ENCODE measurements around the gene PMM1.
"Not testable (repeated sequence)": the region's sequence is repeated elsewhere in the genome, so short reads cannot be mapped to it uniquely, and the experiment has no call there.

PMM1 gene

DNA sequence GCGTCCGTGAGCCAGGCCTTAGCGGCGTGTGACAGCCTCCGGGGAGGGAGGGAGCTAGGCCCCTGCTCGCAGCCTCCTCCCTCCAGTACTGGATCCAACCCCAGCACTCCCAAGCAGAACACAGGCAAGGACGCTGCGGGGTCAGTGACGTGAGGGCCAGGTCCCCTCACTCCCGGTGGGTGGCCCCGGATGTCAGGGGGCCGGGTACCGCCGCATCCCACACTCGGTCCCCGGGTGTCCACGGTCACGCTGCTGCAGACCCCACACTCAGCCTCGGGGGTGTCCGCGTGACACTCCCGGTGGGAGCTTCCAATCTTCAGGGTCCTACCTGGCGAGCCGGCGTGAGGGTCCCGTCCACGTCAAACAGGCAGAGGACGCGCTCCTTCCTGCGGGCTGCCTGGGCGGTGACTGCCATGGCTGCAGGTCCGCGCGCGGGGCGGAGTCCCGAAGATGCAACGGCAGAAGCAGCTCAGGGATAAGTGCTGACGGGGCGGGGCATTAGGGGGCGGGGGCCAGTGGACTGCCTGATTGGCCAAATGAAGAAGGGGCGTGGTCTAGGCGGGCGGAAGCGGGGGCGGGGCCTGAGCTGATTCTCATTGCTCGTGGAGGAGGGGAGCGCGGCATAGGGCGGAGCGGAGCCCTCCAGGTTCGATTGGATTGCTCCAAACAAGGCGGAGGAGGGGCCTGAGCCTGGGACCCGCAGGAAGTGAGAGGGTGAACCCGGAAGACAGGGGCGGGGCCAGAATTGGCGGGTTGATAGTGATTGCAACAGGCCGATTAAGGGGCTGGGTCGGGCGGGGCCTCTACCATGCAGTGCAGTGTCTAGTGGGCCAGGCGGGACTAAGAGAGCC, at the start of gene PMM1:
Gene PMM1, minus strand, starts transcription at position 450 of the 851 bp plus-strand sequence. Its CDS starts 35 bp downstream, at position 415.
- DNase-seq = peak; percentile 100

DNA sequence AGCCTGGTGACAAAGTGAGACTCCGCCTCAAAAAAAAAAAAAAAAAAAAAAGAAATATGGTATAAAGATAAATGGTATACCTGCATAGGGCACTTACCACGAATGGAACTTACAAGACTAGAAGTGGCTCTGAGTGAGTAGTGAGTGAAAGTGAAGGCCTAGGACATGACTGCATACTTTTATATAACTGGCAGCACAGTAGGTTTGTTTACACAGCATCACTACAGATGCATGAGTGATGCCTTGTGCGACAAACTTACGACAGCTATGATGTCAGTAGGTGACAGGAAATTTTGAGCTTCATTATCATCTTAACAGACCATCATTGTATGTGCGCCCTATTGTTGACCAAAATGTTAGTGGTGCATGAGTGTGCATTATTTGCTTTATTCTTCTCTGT, 49.1 kb upstream of the PMM1 start:
- DNase-seq = no peak

DNA sequence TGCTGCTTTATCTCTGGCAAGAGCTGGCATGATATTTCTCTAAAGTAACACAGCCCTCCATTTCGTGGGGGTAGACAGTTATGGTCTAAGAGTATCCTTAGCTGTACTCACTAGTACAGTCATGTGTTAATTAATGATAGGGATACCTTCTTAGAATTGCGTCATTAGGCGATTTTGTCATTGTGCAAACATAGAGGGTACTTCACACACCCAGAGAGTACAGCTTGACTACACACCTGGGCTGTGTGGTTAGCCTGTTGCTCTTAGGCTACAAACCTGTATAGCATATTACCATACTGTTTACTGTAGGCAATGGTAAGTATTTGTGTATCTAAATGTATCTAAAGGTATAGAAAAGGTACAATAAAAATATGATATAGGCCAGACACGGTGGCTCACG, 48.5 kb upstream of the PMM1 start:
- no peak for DNase-seq

DNA sequence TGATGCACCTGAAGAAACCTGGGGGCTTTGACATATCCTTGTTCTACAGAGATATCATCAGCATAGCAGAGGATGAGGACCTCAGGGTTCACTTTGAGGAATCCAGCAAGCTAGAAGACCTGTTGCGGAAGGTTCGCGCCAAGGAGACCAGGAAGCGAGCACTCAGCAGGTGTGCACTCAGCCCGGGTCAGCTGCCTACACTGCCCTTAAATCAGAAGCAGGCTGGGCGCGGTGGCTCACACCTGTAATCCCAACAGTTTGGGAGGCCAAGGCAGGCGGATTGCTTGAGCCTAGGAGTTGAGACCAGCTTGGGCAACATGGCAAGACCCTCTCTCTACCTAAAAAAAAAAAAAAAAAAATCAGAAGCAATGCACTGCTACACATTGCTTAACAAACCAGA, 48.0 kb upstream of the PMM1 start:
- not testable (repeated sequence) for DNase-seq

DNA sequence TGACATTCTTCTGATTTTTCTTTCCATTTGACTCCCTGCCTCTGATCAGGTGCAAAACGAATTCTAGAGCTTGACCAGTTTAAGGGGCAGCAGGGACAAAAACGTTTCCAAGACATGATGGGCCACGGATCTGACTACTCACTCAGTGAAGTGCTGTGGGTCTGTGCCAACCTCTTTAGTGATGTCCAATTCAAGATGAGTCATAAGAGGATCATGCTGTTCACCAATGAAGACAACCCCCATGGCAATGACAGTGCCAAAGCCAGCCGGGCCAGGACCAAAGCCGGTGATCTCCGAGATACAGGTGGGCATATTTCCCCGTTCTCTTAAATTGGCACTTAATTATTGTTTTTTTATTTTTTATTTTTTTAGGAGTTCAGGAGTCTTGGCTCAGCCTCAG, 46.8 kb upstream of the PMM1 start:
- no peak for DNase-seq

DNA sequence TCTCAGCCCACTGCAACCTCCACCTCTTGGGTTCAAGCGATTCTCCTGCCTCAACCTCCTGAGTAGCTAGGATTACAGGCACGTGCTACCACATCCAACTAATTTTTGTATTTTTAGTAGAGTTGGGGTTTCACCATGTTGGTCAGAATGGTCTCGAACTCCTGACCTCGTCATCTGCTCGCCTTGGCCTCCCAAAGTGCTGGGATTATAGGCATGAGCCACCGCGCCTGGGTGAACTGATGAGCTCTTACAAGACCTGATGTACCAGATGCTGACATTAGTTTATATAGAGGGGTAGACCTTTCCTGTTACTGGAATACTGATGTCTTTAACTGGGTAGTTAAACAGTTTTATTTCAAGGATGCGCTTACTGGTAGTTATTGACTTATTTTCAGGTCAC, 45.0 kb upstream of the PMM1 start:
- DNase-seq = not testable (repeated sequence)

DNA sequence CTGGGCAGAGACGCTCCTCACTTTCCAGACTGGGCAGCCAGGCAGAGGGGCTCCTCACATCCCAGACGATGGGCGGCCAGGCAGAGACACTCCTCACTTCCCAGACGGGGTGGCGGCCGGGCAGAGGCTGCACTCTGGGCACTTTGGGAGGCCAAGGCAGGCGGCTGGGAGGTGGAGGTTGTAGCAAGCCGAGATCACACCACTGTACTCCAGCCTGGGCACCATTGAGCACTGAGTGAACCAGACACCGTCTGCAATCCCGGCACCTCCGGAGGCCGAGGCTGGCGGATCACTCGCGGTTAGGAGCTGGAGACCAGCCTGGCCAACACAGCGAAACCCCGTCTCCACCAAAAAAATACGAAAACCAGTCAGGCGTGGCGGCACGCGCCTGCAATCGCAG, 42.0 kb upstream of the PMM1 start:
- not testable (repeated sequence) for DNase-seq

DNA sequence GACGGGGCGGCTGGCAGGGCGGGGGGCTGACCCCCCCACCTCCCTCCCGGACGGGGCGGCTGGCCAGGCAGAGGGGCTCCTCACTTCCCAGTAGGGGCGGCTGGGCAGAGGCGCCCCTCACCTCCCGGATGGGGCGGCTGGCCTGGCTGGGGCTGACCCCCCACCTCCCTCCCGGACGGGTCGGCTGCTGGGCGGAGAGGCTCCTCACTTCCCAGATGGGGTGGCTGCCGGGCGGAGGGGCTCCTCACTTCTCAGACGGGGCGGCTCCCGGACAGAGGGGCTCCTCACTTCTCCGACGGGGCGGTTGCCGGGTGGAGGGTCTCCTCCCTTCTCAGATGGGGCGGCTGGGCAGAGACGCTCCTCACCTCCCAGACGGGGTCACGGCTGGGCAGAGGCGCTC, 41.5 kb upstream of the PMM1 start:
- not testable (repeated sequence) for DNase-seq

DNA sequence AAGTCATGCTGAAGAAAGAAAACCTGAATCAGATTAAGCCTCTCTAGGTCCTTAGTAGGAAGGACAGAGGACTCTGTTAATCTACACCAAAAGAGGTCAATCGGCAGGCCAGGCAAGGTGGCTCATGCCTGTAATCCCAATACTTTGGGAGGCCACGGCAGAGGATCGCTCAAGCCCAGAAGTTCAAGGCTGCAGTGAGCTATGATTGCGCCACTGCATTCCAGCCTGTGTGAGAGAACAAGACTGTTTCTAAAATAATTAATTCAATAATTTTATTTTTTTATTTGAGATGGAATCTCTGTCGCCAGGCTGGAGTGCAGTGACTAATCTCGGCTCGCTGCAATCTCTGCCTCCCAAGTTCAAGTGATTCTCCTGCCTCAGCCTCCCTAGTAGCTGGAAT, 35.9 kb upstream of the PMM1 start:
- no peak for DNase-seq

DNA sequence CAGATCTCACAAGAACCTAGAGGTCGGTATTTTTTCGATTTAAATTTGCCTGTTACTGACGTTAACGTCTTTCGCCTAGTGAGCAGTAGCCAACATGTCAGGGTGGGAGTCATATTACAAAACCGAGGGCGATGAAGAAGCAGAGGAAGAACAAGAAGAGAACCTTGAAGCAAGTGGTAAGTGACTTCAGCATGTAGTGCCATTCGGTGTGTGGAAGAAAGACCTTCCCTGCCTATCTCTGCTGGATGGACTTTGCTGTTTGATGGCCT, 32.2 kb upstream of the PMM1 start:
- no peak for DNase-seq

DNA sequence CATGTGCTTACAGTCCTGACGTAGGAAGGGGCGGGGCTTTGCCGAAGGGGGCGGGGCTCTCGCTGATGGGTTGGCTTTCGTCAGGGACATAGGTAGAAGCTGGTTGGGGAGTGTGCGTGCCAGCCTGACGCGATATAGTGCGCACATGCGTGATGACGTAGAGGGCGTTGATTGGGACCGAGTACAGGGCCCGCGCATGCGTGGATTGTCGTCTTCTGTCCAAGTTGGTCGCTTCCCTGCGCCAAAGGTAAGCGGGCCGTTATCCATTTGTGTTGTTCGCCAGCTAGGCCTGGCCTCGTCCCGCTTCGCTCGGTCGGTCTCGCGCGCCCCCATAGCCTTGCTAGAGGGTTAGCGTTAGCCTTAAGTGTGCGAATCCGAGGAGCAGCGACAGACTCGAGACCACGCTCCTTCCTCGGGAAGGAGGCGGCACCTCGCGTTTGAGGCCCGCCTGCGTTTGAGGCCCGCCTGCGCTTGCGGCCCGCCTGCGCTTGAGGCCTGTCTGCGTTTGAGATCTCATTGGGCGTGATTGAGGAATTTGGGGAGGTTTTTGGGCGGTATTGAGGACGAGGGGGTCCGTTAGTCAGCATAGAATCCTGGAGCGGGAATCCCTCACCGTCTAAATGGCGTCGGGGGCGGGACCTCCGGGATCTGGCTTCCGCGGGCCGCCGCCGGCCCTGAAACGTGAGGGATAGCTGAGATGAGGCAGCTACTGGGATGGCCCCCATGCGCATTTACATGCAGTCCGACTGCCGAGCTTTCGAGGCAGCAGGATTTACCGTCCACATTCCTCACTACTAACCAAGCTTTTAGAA, 31.7 kb upstream of the PMM1 start, which contains the start of gene XRCC6:
Gene XRCC6, plus strand, starts transcription at position 197 of the 812 bp plus-strand sequence. CDS start 710 bp downstream, outside the sequence.
- DNase-seq = peak; percentile 100

DNA sequence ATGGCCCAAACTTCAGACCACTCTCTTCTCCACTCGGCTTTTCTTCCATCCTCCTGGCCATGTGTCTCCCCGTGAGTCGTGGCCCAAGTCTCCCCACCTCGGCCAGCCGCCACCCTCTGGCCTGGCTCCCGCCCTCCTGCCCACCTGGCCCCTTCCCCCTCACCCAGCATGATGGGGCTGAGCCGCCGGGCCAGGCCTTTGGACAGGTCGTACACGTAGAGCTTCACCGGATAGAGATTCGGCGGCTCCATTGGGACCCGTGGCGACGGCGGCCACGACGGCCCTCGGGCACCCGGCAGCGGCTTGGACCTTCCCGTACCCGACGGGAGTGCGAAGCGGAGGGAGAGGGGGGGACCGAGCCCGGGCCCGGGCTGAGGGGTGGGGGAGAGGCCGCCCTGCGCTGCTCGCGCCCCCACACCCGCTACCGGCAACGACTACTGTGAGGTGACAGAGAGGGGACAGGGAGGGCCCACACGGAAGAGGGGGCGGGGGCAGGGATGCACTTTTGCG, 31.0 kb upstream of the PMM1 start, which contains the start of gene DESI1:
Gene DESI1, minus strand, starts transcription at position 455 of the 510 bp plus-strand sequence. Its CDS starts 204 bp downstream, at position 251.
- DNase-seq = no peak

DNA sequence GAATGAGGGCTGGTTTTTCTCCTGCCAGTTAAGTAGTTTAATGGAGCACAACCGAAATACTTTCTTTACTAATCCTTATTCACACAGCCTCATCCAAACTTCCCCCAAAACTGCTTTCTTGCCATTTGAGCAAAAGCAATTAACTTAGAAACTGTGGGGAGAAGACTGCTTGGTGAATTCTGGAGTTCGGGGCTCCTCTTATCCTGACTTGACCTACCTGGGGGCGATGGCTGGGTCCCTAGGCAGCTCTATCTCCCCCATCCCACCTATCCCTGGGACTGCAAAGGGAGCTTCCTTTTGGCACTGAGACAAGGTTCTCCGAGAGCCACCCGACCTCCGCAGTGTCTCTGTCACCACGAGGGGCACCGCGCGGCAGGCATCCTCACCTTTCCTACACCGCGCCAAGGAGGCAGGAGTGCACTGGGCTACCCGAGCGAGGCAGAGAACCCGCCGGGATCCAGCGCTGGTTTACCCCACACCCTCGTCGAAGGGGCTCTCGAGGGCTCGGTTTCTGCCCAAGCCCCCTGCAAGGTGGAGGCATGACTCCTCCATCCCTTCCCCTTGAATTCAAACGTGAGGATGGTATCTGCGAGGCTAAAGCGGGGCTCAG, 30.4 kb upstream of the PMM1 start:
- DNase-seq = peak; percentile 57

DNA sequence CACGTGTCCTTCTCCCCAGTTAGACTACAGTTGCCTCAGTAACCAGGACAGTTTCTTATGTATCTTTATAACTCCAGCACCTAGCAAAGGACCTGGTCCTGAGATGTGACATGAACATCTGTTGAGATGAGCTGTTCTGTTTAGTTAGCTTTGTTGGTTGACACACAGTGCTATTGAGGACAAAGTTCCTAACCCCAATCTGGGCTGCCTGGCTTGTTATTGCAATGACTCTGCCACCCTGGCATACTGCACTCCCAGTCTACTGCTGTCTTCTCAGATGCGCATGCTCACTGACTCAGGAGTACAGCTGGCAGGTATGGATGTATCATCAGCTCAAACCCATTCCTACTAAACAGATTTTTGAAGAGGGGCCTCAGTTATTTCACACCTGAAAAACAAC, 23.8 kb upstream of the PMM1 start:
- no peak for DNase-seq

DNA sequence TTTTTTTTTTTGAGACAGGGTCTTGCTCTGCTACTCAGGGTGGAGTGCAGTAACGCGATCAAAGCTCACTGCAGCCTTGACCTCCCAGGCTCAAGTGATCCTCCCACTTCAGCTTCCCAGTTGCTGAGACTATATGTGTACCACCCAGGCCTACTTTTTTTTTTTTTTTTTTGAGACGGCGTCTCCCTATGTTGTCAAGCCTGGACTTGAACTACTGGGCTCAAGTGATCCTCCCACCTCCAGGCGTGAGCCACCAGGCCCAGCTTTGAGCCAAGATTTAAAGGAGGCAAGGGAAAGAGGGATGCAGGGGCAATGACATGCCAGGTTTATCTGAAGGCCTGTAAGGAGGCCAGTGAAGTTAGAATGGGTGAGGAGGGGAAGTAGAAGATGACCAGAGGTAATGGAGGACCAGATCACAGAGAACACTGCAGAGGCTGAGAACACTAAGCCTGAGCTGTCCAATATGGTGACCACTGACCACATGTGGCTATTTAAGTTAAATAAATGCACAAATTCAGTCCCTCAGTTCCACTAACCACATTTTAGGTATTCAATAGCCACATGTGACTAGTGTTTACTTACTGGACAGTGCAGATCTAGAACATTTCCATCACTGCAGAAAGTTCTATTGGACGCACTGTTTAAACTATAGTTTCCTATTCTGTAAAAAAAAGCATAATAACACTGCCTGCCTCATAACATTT, 23.1 kb upstream of the PMM1 start:
- no peak for DNase-seq

DNA sequence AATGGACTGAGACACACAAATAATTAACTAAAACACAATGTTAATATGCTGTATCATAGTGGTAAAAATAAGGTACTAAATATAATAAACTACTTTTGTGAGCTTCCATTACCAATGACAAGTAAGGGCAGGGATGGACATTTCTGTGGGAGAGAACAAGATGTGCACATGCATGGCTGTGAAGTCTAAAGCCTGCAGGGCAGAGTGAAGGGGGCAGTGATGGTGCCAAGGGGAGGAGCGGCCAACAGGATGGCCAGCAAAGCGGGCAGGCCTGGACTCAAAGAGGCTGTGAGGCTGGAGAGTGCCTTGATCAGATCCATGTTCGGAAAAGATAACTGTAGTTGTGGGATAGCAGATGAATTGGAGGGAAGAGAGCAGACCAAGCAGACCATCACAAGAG, 18.7 kb upstream of the PMM1 start:
- no peak for DNase-seq

DNA sequence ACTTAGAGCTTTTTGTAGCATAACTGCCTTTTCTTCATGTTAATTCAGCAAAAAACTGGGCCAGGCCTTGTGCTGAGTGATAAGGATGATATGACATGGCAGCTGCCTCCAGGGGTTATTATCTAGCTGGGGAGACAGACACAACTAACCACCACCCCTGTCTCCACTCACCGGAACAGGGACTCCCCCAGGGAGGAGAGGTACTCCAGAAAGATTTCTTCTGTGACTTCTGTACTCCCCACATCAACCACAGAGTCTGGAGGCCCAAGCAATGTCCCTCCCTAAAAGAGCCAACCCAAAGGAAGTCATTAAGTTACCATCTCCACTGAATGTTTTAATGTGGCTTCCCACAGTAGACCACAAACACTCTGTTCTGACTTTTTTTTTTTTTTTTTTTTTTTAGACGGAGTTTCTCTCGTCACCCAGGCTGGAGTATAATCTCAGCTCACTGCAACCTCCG, 14.3 kb upstream of the PMM1 start:
- peak; percentile 46 for DNase-seq

DNA sequence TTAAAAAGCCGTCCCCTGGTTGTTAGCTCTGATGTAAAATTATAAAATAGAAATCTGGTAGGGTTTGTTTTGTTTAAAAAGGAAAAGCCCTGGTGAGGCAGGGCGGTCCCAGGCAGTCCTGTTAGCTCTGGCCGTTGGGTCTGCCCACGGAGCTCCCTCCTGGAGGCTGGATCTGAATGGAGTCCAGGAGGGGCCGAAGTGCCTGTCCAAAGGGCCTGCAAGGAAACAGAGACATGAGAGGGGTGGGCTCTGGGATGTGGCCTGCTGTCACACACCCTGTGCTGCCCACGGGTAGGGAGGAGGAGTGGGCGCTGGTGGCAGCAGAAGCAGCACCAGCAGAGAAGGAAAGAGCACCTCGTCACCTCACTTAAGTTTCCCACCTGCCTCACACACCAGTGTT, 11.3 kb upstream of the PMM1 start:
- no peak for DNase-seq

DNA sequence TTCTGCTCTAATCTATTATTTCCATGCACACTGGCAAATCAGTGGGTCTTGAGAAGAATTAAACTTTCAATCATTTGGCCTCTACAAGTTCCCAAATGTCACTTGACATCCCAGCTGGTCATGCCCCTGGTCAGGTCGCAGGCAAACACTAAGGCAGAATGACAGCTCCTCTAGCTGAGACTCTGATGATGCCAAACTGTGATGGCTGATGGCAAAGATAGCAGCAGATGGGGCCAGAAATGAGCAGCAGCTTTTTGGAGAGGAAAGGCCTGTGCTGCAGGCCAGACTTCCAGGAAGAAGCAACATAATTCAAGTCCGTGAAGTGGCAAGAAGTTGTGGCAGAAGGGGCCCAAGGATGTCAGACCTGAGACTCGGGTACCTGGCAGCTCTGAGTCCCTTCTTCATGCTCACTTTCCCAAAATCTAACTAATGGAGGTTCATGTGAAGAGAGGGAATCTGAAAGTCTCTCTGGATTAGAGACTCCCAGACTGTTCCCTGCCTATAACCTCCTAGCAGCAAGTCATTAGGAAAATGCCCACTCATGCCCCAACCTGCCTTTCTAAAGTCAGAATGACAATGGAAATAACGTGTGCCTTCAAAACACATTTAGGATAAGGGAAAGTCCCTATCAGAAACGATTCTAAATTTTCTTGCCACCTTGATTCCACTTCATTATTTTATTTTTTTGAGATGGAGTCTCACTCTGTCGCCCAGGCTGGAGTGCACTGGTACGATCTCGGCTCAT, 9.4 kb upstream of the PMM1 start:
- DNase-seq = no peak

DNA sequence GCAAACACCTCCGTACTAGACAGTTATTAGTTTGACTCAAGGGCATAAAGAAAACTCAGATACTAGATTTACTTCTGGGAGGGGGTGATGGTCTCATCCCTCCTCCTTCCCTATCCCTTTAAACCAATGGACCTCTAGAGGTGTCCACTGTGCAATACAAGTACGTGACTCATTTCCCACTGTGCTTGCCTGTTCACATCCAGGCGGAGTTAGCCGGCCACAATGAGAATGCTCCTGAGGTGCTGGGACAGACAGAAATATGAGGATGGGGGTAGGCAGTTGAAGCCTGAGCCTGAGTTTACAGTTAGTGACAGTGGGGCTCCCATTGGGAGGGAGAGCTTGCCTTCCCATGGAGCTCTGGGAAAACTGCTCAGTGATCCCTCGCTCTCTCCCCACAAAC, 8.4 kb upstream of the PMM1 start:
- DNase-seq = no peak

DNA sequence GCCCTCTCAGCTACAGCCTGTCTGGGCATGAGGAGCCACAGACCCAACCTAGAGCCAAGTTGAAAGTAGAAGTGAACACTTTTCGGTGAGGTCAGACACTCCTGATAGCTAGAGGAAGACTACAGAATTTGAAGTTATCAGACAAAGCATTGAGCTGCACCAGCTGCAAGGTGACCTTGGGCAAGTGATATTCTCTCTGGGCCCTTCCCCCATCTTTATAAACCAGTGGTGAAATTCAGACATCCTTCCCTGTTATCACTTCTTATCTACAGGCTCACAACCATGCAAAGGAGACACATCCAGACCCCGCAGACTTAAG, 8.0 kb upstream of the PMM1 start:
- DNase-seq = no peak

Data from activated T-cell treated with anti-CD3 and anti-CD28 coated beads, Interleukin-2, amount 50 U/mL, for 1 hour (primary cell).